DOHH2 (cell line): ENCODE measurements around the gene ROBO1.

ENCODE experiments used
- H3F3A ChIP-seq: fragments of 200-600 bp; sonication (generic), shearing (Covaris generic); 2 replicates; pipeline ENCODE4 v1.6.0; 2016; ENCODE audit warnings: antibody characterized with exemption, mild to moderate bottlenecking; ENCODE audit not compliant: control insufficient read depth, insufficient read depth
- H3K27ac ChIP-seq: fragments of 200-600 bp; sonication (generic); 2 replicates; pipeline ENCODE4 v1.5.1; 2014; ENCODE audit warnings: low read depth, mild to moderate bottlenecking, low read length, moderate library complexity
- H3K27me3 ChIP-seq: fragments of 200-600 bp; sonication (generic); 2 replicates; pipeline ENCODE4 v1.6.1; 2014; ENCODE audit warnings: mild to moderate bottlenecking, low read length, mixed read lengths; ENCODE audit not compliant: control insufficient read depth
- H3K36me3 ChIP-seq: fragments of 200-600 bp; sonication (generic); 2 replicates; pipeline ENCODE4 v1.6.1; 2014; ENCODE audit warnings: mild to moderate bottlenecking, low read length, moderate library complexity, mixed read lengths; ENCODE audit not compliant: control insufficient read depth
- H3K4me1 ChIP-seq: fragments of 200-600 bp; sonication (generic); 2 replicates; pipeline ENCODE4 v1.6.1; 2014; ENCODE audit warnings: mild to moderate bottlenecking, low read length, mixed read lengths; ENCODE audit not compliant: control insufficient read depth
- H3K4me2 ChIP-seq: fragments of 200-600 bp; sonication (generic); 2 replicates; pipeline ENCODE4 v1.6.0; 2014; ENCODE audit warnings: mild to moderate bottlenecking, low read length, moderate library complexity
- H3K4me3 ChIP-seq: fragments of 200-600 bp; sonication (generic); 2 replicates; pipeline ENCODE4 v1.5.1; 2014; ENCODE audit warnings: mild to moderate bottlenecking, low read length, mixed read lengths
- H3K79me2 ChIP-seq: fragments of 200-600 bp; sonication (generic); 2 replicates; pipeline ENCODE4 v1.6.1; 2014; ENCODE audit warnings: mild to moderate bottlenecking, low read length, mixed read lengths; ENCODE audit not compliant: control insufficient read depth
- H3K9me2 ChIP-seq: fragments of 200-600 bp; sonication (generic); replicated peaks from 2 replicates; pipeline ENCODE4 v1.6.1; 2014; ENCODE audit warnings: mild to moderate bottlenecking, low read length, mixed read lengths; ENCODE audit not compliant: control insufficient read depth
- H3K9me3 ChIP-seq: fragments of 200-600 bp; sonication (generic); 2 replicates; pipeline ENCODE4 v1.6.1; 2014; ENCODE audit warnings: antibody characterized with exemption, low read length, mixed read lengths; ENCODE audit not compliant: control insufficient read depth, insufficient read depth
- H4K20me1 ChIP-seq: fragments of 200-600 bp; sonication (generic); 2 replicates; pipeline ENCODE4 v1.6.0; 2014; ENCODE audit warnings: low read depth, mild to moderate bottlenecking, antibody characterized with exemption, low read length, moderate library complexity; ENCODE audit not compliant: control insufficient read depth, insufficient read depth
- CTCF ChIP-seq: fragments of 200-600 bp; sonication (generic); IDR thresholded peaks from one replicate; pipeline ENCODE4 v1.5.1; 2014; ENCODE audit warnings: antibody characterized with exemption, mild to moderate bottlenecking, low read depth, low read length; ENCODE audit not compliant: poor library complexity, severe bottlenecking
- EZH2phosphoT487 ChIP-seq: fragments of 200-600 bp; sonication (generic); IDR thresholded peaks from 2 replicates; pipeline ENCODE4 v1.6.1; 2017; ENCODE audit warnings: borderline replicate concordance, mild to moderate bottlenecking, antibody characterized with exemption, low read length, moderate library complexity, mixed read lengths

Gene ROBO1

GRCh38 chr3:78633626-78634025 lies 1134.2 kb downstream of the ROBO1 start:
- Histone ChIP-seq H3K4me2 (no peak overlapping the region), H3K9me2 (no peaks in the 10 kb centered on the region), H3K9me3 (no peaks in the 10 kb centered on the region), H3K27ac (no peak overlapping the region), H3K79me2 (no peaks in the 10 kb centered on the region), H3F3A (no peaks in the 10 kb centered on the region), H3K4me1 (no peaks in the 10 kb centered on the region), H3K4me3 (no peak overlapping the region), H3K36me3 (no peaks in the 10 kb centered on the region), H4K20me1 (no peaks in the 10 kb centered on the region), H3K27me3 (no peaks in the 10 kb centered on the region)
- TF ChIP-seq CTCF: no peak
- TF ChIP-seq EZH2phosphoT487: no peak

GRCh38 chr3:78632925-78633553 lies 1134.8 kb downstream of the ROBO1 start:
- TF ChIP-seq CTCF (no peak), EZH2phosphoT487 (no peak)
- no peaks in the 10 kb centered on the region for H3K79me2 ChIP-seq
- no peaks in the 10 kb centered on the region for H3K36me3 ChIP-seq
- H3K27me3 ChIP-seq: no peaks in the 10 kb centered on the region
- no peak overlapping the region for H3K27ac ChIP-seq
- no peaks in the 10 kb centered on the region for H4K20me1 ChIP-seq
- H3K4me3 ChIP-seq: no peak overlapping the region
- no peaks in the 10 kb centered on the region for H3F3A ChIP-seq
- no peaks in the 10 kb centered on the region for H3K9me3 ChIP-seq
- no peaks in the 10 kb centered on the region for H3K4me1 ChIP-seq
- H3K4me2 ChIP-seq: no peak overlapping the region
- no peaks in the 10 kb centered on the region for H3K9me2 ChIP-seq

- Histone ChIP-seq H3K36me3 (no peaks in the 10 kb centered on the region), H3K79me2 (no peaks in the 10 kb centered on the region), H3K4me1 (no peaks in the 10 kb centered on the region), H3K4me3 (no peak overlapping the region), H4K20me1 (no peaks in the 10 kb centered on the region), H3K27ac (no peak overlapping the region), H3K9me2 (no peaks in the 10 kb centered on the region), H3K4me2 (no peak overlapping the region), H3K9me3 (no peaks in the 10 kb centered on the region), H3F3A (no peaks in the 10 kb centered on the region), H3K27me3 (no peaks in the 10 kb centered on the region)
- no peak for TF ChIP-seq CTCF
- TF ChIP-seq EZH2phosphoT487: no peak
Measured at GRCh38 chr3:78629544-78629943, 1138.3 kb downstream of the ROBO1 start.
